GM12878 (cell line): Measurements from ENCODE around the gene TSHZ1. TPM values are rescaled to one million over a fixed set of nuclear protein-coding genes. Genes with fewer than 3 reads are reported as not detected.

ENCODE experiments used
- ATAC-seq: fragments of 200-7000 bp; cut with Tn5 transposase; 3 replicates; pipeline ENCODE4 v1.9.1; 2020; ENCODE audit warnings: mild to moderate bottlenecking, moderate library complexity
- BruUV-seq: library from RNA; stranded (reverse); fragments of 400-500 nt; replicated peaks from 2 replicates; lab custom pipeline; 2021; lab: Mats Ljungman, UMichigan
- CTCF ChIA-PET: fragments of 300-600 bp; sonication (Branson Sonifier 250); formaldehyde crosslinking; extraction: SDS; loops from one replicate; lab custom pipeline; 2021; ENCODE audit warnings: inconsistent platforms; lab: Yijun Ruan, JAX
- POLR2A ChIA-PET: fragments of 350-600 bp; formaldehyde crosslinking; extraction: SDS; loops from one replicate; lab custom pipeline; 2021; ENCODE audit warnings: inconsistent platforms; lab: Charles Lee
- RAD21 ChIA-PET: fragments of 300-600 bp; sonication (Branson Sonifier 250); formaldehyde crosslinking; loops from one replicate; lab custom pipeline; 2023; ENCODE audit warnings: antibody characterized with exemption; ENCODE audit not compliant: unreplicated experiment; lab: Charles Lee
- SMC1A ChIA-PET: fragments of 300-600 bp; sonication (Branson Sonifier 250); formaldehyde crosslinking; loops from one replicate; lab custom pipeline; 2023; ENCODE audit not compliant: unreplicated experiment, uncharacterized antibody; lab: Charles Lee
- DNase-seq: peaks from one replicate; pipeline ENCODE4 v3.0.0-alpha.2; 2011; ENCODE audit warnings: low read depth, low spot score
- FAIRE-seq: peaks from 3 replicates; lab custom pipeline; 2011; peaks lifted over from hg19 to GRCh38; lab: Jason Lieb, UNC
- H2AFZ ChIP-seq: 2 replicates; pipeline ENCODE4 v1.6.0; 2011; ENCODE audit warnings: low read depth, low read length, control low read depth; ENCODE audit not compliant: control insufficient read depth
- H3K27ac ChIP-seq: 2 replicates; pipeline ENCODE4 v1.5.1; 2011; ENCODE audit warnings: control low read depth; ENCODE audit not compliant: control insufficient read depth, insufficient read depth
- H3K27me3 ChIP-seq, 2 experiments: replicated peaks in 1 of 2; 2 replicates each; pipeline versions ENCODE4 v1.6.0 to v1.6.1; 2011; ENCODE audit warnings: low read length in 1 of 2; ENCODE audit not compliant: control insufficient read depth in 2 of 2, insufficient read depth in 2 of 2
- H3K36me3 ChIP-seq, 2 experiments: 2 replicates each; pipeline ENCODE4 v1.5.1; 2011; ENCODE audit warnings: low read length in 1 of 2; ENCODE audit not compliant: control insufficient read depth in 2 of 2, insufficient read depth in 2 of 2
- H3K4me1 ChIP-seq: 2 replicates; pipeline ENCODE4 v1.6.1; 2011; ENCODE audit warnings: mild to moderate bottlenecking, low read length, moderate library complexity, mixed read lengths; ENCODE audit not compliant: control insufficient read depth, insufficient read depth
- H3K4me2 ChIP-seq: 2 replicates; pipeline ENCODE4 v1.6.0; 2011; ENCODE audit warnings: control low read depth; ENCODE audit not compliant: control insufficient read depth, insufficient read depth
- H3K4me3 ChIP-seq: fragments of 200-600 bp; sonication (generic); 2 replicates; pipeline ENCODE4 v1.5.1; 2016
- H3K79me2 ChIP-seq: 2 replicates; pipeline ENCODE4 v1.6.0; 2011; ENCODE audit warnings: low read length; ENCODE audit not compliant: control insufficient read depth, insufficient read depth
- H3K9ac ChIP-seq: 2 replicates; pipeline ENCODE4 v1.8.0; 2011; ENCODE audit warnings: low read length, control low read depth, mixed read lengths; ENCODE audit not compliant: control insufficient read depth, insufficient read depth
- H3K9me3 ChIP-seq: replicated peaks from 3 replicates; pipeline ENCODE4 v1.5.1; 2011; ENCODE audit warnings: mild to moderate bottlenecking, low read length; ENCODE audit not compliant: control insufficient read depth, insufficient read depth
- H4K20me1 ChIP-seq: 2 replicates; pipeline ENCODE4 v1.6.0; 2011; ENCODE audit not compliant: control insufficient read depth, insufficient read depth
- BACH1 ChIP-seq: fragments of 450-650 bp; IDR thresholded peaks from 2 replicates; pipeline ENCODE4 v1.6.1; 2017; ENCODE audit warnings: mild to moderate bottlenecking, borderline replicate concordance
- STAT3 ChIP-seq: IDR thresholded peaks from 2 replicates; pipeline ENCODE4 v1.6.1; 2011; ENCODE audit warnings: low read depth, low read length, improper control_type of control experiment
- YBX1 ChIP-seq: fragments of 450-650 bp; IDR thresholded peaks from 2 replicates; pipeline ENCODE4 v1.6.1; 2016; ENCODE audit warnings: antibody characterized with exemption
- WGBS: methylation state at CpG from one replicate; pipeline ENCODE4 v1.1.6; 2016; ENCODE audit warnings: low lambda C conversion rate; ENCODE audit not compliant: insufficient replicate concordance, insufficient coverage; ENCODE audit errors: missing lambda C conversion rate; 5-methylcytosine and 5-hydroxymethylcytosine counted together
- in situ Hi-C: fragments of 300-500 bp; cut with MboI; formaldehyde crosslinking; loops from 9 replicates; pipeline ENCODE4 v1.14.3; 2018; ENCODE audit warnings: mixed read lengths
- intact Hi-C: fragments of 100-400 bp; cut with micrococcal nuclease; formaldehyde crosslinking; loops from one replicate; pipeline ENCODE4 v1.14.2; 2022; ENCODE audit not compliant: unreplicated experiment
- polyA plus RNA-seq, 11 experiments: library from polyadenylated mRNA; depleted of rRNA in 4 of 11; unstranded in 6 of 11; stranded (reverse) in 5 of 11; fragments of >200 nt; fragmentation: Nextera tagmentation in 4 of 11; fragmentation: Illumina TruSeq in 1 of 11; extraction: Ambion mirVana in 4 of 11; extraction: Trizol in 1 of 11; gene quantifications; 1 replicate in 1 of 11; 2 replicates in 10 of 11; pipeline versions ENCODE4 v1.2.1 to v1.2.3, GENCODE V29; 2011 to 2016; ENCODE audit warnings: inconsistent platforms in 2 of 11, missing spikeins in 2 of 11, low read depth in 1 of 11
- total RNA-seq, 4 experiments: library from RNA; depleted of rRNA in 3 of 4; stranded (reverse); fragments of >200 nt in 3 of 4; fragmentation: Illumina TruSeq in 1 of 4; extraction: Trizol in 1 of 4; gene quantifications; 2 replicates each; pipeline versions ENCODE4 v1.2.1 to v1.2.3, GENCODE V29; 2013 to 2021
- TF ChIP-seq, protein P1 (sequence below), 3 experiments: IDR thresholded peaks in 2 of 3; conservative IDR thresholded peaks in 1 of 3; 2 replicates each; pipeline ENCODE4 v1.5.1; 2011; ENCODE audit warnings: low read depth in 3 of 3, low read length in 3 of 3, mild to moderate bottlenecking in 3 of 3, control low read depth in 2 of 3, moderate library complexity in 2 of 3, inconsistent platforms in 1 of 3, mixed read lengths in 1 of 3; ENCODE audit not compliant: control insufficient read depth in 2 of 3, insufficient read depth in 1 of 3; ENCODE audit errors: extremely low read depth in 1 of 3

The TSHZ1 gene
- total and polyA plus RNA-seq, 10 of the 15 experiments (the other 5 are each of a cell fraction or from before 2014, with no cell fraction given) = 2.2 to 15.2 (median 5.1) TPM

DNA sequence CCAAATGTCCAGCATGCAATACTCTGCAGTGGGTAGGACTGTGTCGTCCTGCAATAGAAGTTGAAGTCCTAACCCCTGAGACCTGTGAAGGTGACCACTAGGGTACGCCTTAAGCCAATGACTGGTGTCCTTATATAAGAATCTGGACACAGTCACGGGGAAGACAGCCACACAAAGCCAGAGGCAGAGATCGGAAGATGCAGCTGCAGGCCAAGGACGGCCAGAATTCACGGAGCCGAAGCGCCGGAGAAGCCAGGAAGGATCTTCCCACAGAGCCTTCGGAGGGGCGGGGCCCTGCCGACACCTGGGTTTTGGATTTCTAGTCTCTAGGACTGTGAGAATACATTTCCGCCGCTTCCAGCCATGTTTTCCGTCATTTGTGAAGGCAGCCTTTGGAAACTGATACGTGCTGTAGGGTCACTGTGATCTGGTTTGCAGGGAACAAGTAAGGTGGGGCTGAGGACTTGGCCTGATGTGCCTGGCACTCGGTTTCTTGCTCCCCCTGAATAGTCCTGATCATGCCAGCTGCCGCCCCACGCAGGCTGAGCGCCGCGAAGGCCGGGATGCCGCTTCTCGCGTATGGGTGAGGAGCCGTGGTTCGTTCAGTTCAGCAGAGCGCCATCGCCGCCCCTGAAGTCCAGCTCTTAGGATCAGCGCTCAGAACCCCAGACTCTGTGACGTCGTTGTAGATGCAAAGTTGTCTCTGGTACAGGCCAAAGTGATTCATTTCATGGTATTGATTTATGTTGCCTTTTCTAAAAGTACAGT is 40.4 kb upstream of the TSHZ1 start:
- Histone ChIP-seq H3K27ac (no peak overlapping the region), H3K4me3 (no peak overlapping the region), H3K36me3 (no peaks in the 10 kb centered on the region), H3K27me3 (no peaks in the 10 kb centered on the region), H4K20me1 (no peaks in the 10 kb centered on the region), H3K4me1 (peaks cover 15% of the 10 kb centered on the region), H3K9ac (no peak overlapping the region), H2AFZ (no peak overlapping the region), H3K79me2 (no peaks in the 10 kb centered on the region), H3K9me3 (no peaks in the 10 kb centered on the region), H3K4me2 (no peak overlapping the region)
- POLR2A ChIA-PET = no interaction called here
- RAD21 ChIA-PET = no interaction called here
- SMC1A ChIA-PET = no interaction called here
- CTCF ChIA-PET = no interaction called here
- FAIRE-seq = no peak
- ATAC-seq = peak; percentile 21; the same call in 1 of the 3 replicates
- no TSS peak for BruUV-seq
- in situ Hi-C loops (loop anchor here (10.0 kb wide), 1 partner anchor 305 kb away; no protein-coding TSS in a partner anchor), intact Hi-C loops (loop anchor here (5.0 to 10.0 kb wide), 3 partner anchors 37 to 305 kb away; partner anchors contain the start of gene PTGR3)
- 76% methylated on average over 34 of the region's 34 CpGs for WGBS
- TF ChIP-seq, protein P1, sequence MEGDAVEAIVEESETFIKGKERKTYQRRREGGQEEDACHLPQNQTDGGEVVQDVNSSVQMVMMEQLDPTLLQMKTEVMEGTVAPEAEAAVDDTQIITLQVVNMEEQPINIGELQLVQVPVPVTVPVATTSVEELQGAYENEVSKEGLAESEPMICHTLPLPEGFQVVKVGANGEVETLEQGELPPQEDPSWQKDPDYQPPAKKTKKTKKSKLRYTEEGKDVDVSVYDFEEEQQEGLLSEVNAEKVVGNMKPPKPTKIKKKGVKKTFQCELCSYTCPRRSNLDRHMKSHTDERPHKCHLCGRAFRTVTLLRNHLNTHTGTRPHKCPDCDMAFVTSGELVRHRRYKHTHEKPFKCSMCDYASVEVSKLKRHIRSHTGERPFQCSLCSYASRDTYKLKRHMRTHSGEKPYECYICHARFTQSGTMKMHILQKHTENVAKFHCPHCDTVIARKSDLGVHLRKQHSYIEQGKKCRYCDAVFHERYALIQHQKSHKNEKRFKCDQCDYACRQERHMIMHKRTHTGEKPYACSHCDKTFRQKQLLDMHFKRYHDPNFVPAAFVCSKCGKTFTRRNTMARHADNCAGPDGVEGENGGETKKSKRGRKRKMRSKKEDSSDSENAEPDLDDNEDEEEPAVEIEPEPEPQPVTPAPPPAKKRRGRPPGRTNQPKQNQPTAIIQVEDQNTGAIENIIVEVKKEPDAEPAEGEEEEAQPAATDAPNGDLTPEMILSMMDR (IDR thresholded peaks at IDR 0.05 in 2 of 3, conservative IDR thresholded peaks at IDR 0.05 in 1 of 3; ENCODE audit: control insufficient read depth in 2 of 3, extremely low read depth in 1 of 3, insufficient read depth in 1 of 3, low read depth in 3 of 3, low read length in 3 of 3) = peak in 1 of 3 experiments; percentile 19; a peak in 1 of 6 replicates
- TF ChIP-seq BACH1 = no peak
- DNase-seq = no peak

- DNase-seq = no peak
- no peaks in the 10 kb centered on the region for H4K20me1 ChIP-seq
- intact Hi-C loops = loop anchor here (5.0 to 10.0 kb wide), 3 partner anchors 36 to 304 kb away; partner anchors contain the start of gene PTGR3
- H3K4me1 ChIP-seq = peaks cover 15% of the 10 kb centered on the region
- no peak overlapping the region for H3K27ac ChIP-seq
- 80% methylated on average over 11 of the region's 11 CpGs for WGBS
- TF ChIP-seq YBX1 (no peak), STAT3 (no peak)
- TF ChIP-seq, all 136 proteins: peak for 0
- ChIA-PET RAD21 (no interaction called here), CTCF (no interaction called here), POLR2A (no interaction called here), SMC1A (no interaction called here)
- Histone ChIP-seq H3K9me3 (no peaks in the 10 kb centered on the region), H3K36me3 (no peaks in the 10 kb centered on the region), H3K4me2 (no peak overlapping the region), H3K27me3 (no peaks in the 10 kb centered on the region), H3K79me2 (no peaks in the 10 kb centered on the region), H2AFZ (no peak overlapping the region), H3K4me3 (no peak overlapping the region), H3K9ac (no peak overlapping the region)
- ATAC-seq = no peak
- no peak for FAIRE-seq
- in situ Hi-C loops = loop anchor here (10.0 kb wide), 1 partner anchor 304 kb away; no protein-coding TSS in a partner anchor
- BruUV-seq = no TSS peak
Observed at GRCh38 chr18:75170916-75171315, 39.7 kb upstream of the TSHZ1 start.
